H7 (cell line): ENCODE results near the gene SIPA1L2. TPM values are rescaled to one million over a fixed set of nuclear protein-coding genes. Genes with fewer than 3 reads are reported as not detected.

Source experiments
- total RNA-seq: library from RNA; depleted of rRNA; stranded (reverse); fragments of >200 nt; shearing (Covaris generic); gene quantifications from 2 replicates; pipeline ENCODE4 v1.2.3, GENCODE V29; 2014; rRNA removed

Gene SIPA1L2
- total RNA-seq, 1 experiment from 2014 or later, result 45.6 TPM

Other genes starting within 250 kb of the SIPA1L2 start
- 2.4 TPM in 2 replicates for gene MAP10, start 175.3 kb upstream of the SIPA1L2 start, total RNA-seq